ENCODE results near the gene GTF2H3.

GTF2H3 gene

DNA sequence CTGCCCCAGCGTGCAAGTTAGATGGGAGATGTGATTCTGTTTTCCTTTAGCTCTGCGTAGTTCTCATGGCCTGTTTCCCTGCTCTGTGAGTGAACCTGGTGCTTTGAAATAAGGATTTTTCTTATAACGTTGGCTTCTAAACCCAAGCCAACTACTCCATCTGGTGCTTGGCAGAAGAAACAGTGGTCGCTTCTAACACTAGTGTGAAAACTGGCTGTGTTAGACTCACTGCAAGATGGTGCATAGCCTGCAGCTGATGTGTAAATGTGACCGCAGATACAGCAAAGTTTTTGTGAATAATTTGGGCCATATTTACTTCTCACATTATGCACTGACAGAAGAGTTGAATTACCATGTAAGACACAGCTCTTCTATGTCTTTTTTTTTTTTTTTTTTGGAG is 12.2 kb downstream of the GTF2H3 start:
- DNase-seq (ENCODE audit: low read depth in 2 of 2) = no peak

DNA sequence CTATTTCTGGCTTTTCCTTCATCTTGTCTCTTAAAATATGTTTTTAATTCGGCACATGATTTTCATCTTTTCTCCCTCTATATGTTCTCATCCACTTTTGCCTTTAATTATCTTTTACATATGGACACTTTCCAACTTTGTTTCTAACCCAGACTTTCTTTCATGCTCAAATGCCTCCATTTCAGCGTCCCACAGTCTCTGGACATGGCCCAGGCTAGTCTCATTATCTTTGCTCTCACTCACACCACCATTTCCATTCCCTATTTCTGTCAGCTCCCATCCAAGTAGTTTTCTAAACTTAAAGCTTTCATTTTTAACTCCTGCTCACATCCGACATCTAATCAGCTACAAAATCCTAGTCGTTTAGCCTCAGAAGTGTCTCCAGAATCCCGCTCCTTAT is 14.8 kb downstream of the GTF2H3 start:
- DNase-seq (ENCODE audit: low read depth in 2 of 2) = no peak

DNA sequence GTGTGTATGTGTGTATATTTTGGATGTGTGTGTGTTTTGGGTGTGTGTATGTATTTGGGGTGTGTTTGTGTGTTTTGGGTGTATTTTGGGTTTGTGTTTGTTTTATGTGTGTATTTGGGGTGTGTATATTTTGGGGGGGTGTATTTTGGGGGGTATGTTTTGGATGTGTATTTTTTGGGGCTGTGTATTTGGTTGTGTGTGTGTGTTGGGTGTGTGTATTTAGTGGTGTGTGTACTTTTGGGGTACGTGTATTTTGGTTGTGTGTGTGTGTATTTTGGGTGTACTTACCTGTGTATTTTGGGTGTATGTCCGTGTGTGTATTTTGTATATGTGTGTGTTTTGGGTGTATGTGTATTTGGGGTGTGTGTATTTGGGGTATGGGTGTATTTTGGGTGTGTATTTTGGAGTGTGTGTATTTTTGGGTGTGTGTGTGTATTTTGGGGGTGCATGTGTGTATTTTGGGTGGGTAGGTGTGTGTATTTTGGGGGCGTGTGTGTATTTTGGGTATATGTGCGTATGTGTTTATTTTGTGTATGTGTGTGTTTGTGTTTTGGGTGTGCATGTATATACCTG is 20.6 kb downstream of the GTF2H3 start:
- DNase-seq (ENCODE audit: low read depth in 2 of 2) = no peak

DNA sequence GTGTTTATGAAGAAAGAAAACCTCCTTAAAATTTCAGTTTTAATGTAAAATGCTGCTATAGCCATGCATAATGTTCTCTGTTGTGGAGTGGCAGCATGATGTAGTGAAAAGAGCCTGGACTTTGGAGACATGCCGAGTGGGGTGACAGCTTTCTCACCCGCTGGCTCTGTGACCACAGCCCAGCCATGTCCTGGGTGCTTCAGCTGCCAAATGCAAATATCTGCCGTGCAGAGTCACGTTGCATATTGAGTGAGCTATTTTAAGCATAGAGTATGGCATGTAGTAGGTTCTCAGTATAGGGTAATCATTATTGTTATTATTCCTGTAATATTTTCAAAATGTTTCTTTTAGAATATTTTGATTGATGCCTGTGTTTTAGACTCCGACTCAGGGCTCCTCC is 21.8 kb downstream of the GTF2H3 start:
- DNase-seq (ENCODE audit: low read depth in 2 of 2) = no peak

DNA sequence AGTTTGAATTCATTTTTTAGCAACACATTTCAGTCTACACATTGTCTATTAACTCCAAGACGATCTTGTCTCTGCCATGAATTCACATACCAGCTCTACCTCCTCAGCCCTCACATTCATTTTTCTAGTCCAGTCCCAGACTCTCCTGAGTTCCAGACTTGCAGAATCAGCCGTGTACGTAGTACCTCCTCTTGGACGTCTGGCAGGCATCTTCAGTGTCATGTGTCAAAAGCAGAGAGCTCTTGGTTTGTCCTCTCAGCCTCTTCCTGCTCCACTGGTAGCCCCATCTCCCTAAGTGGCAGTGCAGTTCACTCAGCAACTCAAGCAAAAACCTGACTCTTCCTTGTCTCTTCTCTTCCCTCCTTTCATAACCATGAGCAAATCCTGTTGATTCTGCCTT is 22.8 kb downstream of the GTF2H3 start:
- DNase-seq (ENCODE audit: low read depth in 2 of 2) = no peak

DNA sequence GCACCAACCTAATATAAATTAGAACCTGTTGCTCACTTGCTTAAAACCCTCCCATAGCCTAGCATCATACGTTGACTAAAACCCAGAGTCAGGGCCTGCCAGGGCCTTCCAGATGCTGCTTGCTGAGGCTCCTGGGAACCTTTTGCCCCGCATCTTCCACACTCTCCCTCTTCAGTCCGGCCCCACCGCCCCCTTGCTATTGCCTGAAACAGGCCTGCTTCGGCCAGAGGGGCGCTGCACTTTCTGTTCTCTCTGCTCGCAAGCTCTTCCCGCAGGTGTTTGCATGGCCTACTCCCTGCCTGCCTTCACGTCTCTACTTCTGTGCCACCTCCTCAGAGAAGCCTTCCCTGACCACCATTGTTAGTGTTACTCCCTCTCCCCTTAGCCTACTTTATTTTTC is 23.6 kb downstream of the GTF2H3 start:
- no peak for DNase-seq (ENCODE audit: low read depth in 2 of 2)

DNA sequence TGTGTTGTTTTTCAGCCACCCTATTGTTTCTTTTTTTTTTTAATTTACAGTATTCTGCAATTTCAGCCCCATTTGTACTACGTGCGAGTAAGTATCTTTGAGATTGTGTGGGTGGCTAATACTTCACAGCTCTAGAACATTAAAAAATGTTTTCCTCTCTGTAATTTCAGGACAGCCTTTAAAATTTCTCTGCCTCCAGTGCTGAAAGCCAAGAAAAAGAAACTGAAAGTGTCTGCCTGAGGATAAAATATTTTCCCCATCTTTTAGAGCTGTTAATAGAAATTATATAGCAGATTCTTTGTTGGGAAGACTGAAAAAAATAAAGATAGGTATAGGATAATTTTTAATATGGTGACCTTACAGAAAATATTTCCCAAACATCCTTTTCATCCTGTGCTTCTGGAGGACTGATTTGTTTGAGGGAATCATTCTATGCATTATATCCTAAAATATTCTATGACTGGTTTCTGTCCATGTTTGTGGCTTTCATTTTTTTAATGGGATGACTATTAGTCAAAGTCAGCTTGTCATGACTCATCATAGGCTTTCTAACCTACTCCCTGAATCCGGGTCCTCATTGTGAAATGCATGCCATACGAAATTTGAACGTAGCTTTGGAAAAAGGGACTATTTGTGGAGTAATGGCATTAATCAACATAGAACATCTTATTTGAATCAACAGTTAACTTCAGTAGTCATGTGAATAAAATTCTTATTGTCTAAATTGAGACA is 26.5 kb downstream of the GTF2H3 start:
- no peak for DNase-seq (ENCODE audit: low read depth in 2 of 2)

DNA sequence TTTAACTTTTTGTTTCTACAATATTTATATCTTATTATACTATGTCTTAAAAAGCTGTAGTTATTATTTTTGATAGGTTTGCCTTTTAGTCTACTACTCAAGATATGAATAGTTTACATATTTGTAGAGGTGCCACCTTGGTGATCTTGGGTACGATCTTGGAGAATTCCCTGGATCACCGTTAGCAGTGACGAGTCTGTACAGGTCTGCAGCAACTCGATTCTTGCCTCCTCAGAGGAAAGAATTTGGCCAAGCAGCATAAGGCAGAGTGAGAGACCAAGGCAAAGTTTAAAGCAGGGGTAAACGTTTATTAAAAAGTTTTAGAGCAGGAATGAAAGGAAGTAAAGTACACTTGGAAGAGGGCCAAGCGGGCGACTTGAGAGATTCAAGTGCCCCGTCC is 34.1 kb downstream of the GTF2H3 start:
- DNase-seq (ENCODE audit: low read depth in 2 of 2) = no peak

DNA sequence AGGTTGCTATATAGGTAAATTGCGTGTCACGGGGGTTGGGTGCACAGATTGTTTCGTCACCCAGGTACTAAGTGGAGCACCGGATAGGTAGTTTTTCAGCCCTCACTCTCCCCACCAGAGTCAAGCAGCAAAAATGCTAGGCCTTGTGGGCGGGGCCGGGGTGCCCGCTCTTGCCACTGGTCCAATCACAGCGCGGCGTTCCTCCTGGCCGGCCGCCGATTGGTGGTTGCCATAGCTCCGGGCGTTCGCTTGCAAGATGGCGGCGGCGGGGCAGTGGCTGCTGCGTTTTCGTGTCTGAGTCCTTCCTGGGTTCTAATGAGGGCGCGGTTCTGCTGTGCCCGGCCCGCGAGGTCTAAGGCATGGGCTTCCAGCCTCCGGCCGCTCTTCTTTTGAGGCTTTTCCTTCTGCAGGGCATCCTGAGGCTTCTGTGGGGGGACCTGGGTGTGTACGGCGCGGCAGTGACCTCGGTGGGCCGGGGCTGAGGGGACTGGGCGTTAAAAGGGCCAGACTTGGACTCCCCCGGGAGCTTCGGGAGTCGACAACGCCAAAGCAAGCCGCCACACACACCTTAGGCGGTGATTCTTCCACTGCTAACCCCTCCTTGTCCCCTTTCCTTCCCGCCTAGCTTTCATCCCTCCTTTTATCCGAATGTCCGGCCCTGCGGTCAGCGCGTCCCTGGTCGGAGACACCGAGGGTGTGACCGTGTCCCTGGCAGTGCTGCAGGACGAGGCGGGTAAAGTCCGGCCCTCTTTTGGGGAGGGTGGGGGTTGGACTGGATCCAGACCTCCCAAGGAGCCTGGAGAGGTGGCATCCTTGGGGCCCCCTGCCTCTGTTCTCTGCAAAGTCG is 37.5 kb downstream of the GTF2H3 start, which contains the start of gene TCTN2:
TSS of gene TCTN2 (plus strand) at position 232 of the 847 bp plus-strand sequence. CDS start at position 360, 128 bp downstream.
- DNase-seq (ENCODE audit: low read depth in 2 of 2) = peak; percentile 82 to 92

DNA sequence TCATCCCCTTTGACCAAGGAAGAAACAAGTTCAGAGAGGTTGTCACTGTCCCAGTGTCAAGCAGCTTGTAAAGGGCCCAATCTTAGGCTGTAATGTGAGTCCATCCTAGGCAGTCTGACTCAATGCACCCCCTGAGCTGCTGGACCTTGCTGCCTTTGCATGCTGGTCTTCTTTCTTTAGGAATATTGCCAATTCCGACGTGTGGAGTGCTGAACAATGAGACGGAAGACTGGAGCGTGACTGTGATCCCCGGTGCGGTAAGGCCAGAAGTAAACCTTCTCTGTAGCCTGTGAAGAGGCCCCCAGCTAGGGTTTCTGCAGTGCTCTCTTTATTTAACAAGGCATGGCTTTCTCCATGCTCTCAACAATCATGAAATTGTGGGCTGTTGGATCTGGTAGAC is 38.2 kb downstream of the GTF2H3 start:
- DNase-seq (ENCODE audit: low read depth in 2 of 2) = no peak

DNA sequence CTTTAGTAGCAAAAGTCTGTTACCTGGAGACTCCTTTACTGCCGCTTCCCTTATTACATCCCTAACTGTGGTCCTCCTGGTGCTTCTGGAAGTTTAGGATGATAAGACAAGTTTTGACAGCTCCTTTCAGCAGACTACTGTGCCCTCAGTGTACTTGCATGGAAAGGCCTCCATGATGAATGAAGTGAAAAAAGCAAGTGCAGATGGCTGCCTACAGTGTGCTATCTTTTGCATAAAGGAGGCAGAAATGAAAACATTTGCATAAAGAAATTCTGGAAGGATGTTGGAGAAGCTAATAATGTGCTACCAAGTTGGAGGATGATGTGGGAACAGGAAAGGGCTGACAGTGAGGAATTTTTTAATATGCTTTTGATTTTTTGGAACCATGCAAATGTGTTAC is 41.8 kb downstream of the GTF2H3 start:
- DNase-seq (ENCODE audit: low read depth in 2 of 2) = no peak

DNA sequence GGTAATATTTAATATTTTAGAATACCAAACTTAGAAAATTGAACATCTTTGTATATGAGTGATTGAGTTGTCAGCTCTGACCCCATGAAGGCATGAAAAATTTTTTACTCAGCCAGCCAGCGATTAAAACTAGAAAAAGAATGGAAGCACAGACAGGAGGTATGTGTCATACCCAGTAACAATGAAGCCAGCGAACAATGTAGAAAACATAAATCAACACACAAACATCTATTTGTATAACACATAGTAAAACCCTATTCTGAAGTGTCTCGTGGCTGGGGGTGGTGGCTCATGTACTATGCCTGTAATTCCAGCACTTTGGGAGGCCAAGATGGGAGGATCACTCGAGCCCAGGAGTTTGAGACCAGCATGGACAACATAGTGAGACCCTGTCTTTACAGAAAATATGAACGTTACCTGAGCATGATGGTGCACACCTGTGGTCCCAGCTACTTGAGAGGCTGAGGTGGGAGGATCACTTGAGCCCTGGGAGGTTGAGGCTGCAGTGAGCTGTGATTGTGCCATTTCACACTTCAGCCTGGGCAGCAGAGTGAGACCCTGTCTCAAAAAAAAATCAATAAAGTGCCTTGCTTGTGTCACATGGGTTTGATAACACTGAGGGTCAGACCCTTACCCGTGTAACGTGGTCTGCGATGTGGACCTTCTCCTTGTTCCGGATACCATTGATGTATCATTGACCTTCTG is 43.1 kb downstream of the GTF2H3 start:
- no peak for DNase-seq (ENCODE audit: low read depth in 2 of 2)

DNA sequence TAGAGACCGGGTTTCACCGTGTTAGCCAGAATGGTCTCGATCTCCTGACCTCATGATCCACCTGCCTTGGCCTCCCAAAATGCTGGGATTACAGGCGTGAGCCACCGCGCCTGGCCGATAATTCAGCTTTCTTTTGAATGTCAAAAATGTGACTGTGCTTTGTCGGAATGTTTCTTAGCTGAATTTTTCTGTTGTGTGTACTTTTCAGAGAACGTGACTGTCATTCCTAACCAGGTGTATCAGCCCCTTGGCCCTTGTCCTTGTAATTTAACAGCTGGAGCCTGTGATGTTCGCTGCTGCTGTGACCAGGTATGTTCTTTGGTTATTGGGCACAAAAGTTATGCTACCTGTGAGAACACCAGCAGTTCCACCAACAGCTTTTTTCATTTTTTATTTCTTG is 45.4 kb downstream of the GTF2H3 start:
- DNase-seq (ENCODE audit: low read depth in 2 of 2) = no peak

DNA sequence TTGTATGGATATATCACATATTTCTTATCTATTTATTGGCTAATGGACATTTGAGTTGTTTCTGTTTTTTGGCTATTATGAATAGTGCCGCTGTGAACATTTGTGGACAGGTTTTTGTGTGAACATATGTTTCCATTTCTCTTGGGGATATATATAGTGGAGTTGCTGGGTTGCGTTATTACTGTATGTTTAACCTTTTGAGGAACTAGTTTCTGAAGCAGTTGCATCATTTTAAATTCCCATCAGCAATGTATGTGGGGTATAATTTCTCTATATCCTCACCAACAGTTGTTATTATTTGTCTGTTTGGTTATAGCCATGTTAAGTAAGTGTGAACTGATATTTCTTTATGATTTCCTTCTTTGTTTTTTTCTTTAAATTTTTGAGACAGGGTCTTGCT is 48.0 kb downstream of the GTF2H3 start:
- no peak for DNase-seq (ENCODE audit: low read depth in 2 of 2)

DNA sequence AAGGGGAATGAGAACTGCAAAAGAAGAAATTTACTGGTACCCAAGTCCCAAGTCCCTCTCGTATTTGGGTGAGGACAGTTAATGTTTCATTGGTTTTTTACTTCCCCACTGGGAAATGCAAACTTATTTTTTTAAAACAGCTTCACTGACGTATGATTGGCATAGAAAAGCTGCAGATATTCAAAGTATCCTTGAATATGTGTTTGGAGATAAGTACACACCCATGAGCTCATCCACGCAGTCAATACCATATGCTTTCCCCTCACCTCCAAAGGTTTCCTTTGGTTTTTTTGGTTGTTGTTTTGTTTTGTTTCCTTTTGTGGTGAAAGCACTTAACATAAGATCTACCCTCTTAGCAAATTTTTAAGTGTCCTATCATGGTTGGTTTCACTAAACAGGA is 50.3 kb downstream of the GTF2H3 start:
- no peak for DNase-seq (ENCODE audit: low read depth in 2 of 2)

DNA sequence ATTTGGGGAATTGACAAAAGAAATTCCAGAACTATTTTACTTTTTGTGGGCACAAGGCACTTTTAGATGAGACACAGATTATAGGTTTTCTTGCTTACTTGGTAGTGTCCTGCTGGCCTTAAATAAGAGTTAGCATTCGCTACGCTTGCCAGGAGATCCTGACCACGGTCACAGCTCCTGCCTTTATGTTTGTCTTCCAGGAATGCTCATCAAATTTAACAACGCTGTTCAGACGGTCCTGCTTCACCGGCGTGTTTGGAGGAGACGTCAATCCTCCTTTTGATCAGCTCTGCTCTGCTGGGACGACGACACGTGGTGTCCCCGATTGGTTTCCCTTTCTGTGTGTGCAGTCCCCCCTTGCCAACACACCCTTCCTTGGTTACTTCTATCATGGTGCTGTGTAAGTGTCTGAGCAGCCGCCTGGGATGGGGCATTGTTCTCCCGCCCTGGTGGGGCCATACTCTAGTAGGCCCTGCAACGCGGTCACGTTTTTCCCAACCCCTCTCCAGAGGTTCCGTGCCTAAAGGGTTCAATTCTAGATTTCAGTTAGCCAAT is 53.1 kb downstream of the GTF2H3 start:
- no peak for DNase-seq (ENCODE audit: low read depth in 2 of 2)

DNA sequence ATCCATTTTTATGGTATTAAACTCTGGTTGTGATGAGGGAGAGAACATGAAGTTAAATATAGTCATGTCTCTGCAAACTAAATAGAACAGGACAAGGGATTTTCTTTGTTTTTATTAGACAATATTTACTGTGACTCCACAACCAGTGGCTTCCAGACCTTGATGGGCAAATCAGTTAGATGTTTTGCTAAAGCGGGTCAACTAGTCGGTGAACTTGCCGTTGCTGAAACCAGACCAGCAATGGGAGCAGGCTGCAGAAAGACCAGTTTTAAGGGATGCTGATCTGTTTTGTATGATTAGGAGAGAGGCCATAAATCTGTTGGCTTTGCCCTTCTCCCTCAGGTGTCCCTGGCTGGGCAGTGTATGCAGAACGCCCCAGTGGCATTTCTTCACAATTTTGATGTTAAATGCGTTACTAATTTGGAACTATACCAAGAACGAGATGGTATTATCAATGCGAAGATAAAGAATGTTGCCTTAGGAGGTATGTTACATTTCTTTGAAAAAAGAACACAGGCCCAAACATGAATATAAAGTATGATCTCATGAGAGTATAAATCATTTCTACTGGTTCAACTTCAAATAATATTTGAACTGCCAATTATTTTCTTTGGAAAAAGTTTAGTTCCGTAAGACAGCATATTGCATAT is 56.7 kb downstream of the GTF2H3 start:
- no peak for DNase-seq (ENCODE audit: low read depth in 2 of 2)

DNA sequence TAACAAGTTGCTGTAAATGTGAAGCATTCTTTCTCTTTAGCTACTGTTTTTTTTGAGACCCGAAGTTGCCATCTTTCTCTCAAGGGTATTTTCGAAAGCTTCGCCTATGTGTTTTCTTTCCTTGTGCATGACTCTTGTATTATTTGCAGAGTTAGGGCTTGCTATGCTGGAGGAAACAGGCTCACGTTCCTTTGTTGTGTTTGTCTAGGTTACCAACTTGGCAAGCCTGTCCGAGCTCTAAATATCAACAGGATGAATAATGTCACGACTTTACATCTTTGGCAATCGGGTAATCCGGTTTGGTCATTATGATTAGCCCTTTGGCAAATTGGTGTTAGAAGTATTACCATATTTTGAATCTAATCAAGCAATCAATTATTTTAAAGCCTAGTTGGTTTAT is 62.6 kb downstream of the GTF2H3 start:
- DNase-seq (ENCODE audit: low read depth in 2 of 2) = no peak

DNA sequence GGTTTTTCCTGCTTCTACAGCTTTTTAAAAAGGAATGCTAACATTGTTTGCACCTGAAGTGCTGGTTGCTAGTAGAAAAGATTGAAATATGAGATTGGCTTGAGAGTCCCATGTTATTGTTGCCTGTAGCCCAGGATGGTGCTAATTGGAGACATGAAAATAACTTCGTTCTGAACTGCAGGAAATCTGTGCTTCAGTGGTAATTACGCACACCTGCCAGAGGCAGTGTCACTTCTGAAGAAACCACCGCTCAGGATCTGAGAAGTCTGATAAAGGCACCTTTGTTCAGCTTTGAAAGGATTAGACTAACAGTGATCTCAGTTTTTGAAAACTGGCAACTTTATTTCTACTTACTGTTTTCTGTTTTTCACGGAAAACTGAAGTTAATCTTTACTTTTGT is 63.0 kb downstream of the GTF2H3 start:
- no peak for DNase-seq (ENCODE audit: low read depth in 2 of 2)

DNA sequence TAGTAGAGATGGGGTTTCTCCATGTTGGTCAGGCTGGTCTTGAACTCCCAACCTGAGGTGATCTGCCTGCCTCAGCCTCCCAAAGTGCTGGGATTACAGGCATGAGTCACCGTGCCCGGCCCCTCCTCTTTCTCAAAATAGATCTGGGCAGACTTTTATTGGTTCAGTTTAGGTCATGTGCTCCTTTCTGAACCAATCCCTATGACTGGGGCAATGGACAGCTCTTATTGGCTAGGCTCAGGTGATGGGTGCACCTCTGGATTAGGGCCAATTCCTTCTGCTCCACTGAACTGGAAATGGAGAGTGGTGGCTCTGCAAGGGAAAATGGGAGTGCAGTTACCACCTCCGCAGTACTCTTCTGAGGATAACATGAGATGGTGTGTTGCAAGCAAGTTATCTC is 72.3 kb downstream of the GTF2H3 start:
- no peak for DNase-seq (ENCODE audit: low read depth in 2 of 2)

DNA sequence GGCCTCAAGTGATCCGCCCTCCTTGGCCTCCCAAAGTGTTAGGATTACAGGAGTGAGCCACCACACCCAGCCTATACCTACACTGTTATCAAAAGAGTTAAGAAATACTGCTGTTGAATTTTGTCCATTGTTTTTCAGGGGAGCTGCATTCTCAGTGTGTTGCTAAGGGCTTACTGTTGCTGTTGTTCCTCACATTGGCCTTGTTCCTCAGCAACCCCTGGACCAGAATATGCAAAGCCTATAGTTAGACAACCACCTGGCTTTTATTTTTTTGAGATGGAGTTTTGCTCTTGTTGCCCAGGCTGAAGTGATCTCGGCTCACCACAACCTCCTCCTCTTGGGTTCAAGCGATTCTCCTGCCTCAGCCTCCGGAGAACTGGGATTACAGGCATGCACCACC is 73.8 kb downstream of the GTF2H3 start:
- no peak for DNase-seq (ENCODE audit: low read depth in 2 of 2)

Measured in stimulated activated CD8-positive, alpha-beta memory T cell treated with anti-CD3 and anti-CD28 coated beads, Interleukin-7, amount 100 ng/mL, for 1 hour (primary cell).